Lung (tissue), 12 donors: Measurements from ENCODE around the gene PEX11A. TPM values are rescaled to one million over a fixed set of nuclear protein-coding genes. Genes with fewer than 3 reads are reported as not detected.

Source experiments
- ATAC-seq: fragments of 200-7000 bp; cut with Tn5 transposase; one replicate; pipeline ENCODE4 v1.9.1; 2020; ENCODE audit warnings: moderate number of reproducible peaks; ENCODE audit not compliant: insufficient read depth, low FRiP score
- DNase-seq, 3 donors: peaks; one replicate each; pipeline ENCODE4 v3.0.0-alpha.2; 2013 to 2017
- H3K27ac ChIP-seq, 2 donors: one replicate each; pipeline ENCODE4 v1.5.1; 2013; ENCODE audit warnings: mild to moderate bottlenecking in 2 of 2, moderate library complexity in 2 of 2, control low read depth in 1 of 2, inconsistent platforms in 1 of 2, low read depth in 1 of 2, low read length in 1 of 2
- H3K27me3 ChIP-seq, 3 donors: one replicate each; pipeline ENCODE4 v1.5.1; 2013; ENCODE audit warnings: low read length in 2 of 3; ENCODE audit not compliant: control insufficient read depth in 3 of 3, insufficient read depth in 3 of 3
- H3K36me3 ChIP-seq, 4 donors: one replicate each; pipeline ENCODE4 v1.5.1; 2013; ENCODE audit warnings: low read length in 4 of 4, mild to moderate bottlenecking in 1 of 4, moderate library complexity in 1 of 4; ENCODE audit not compliant: control insufficient read depth in 4 of 4, insufficient read depth in 4 of 4
- H3K4me1 ChIP-seq, 5 donors: one replicate each; pipeline ENCODE4 v1.5.1; 2013; ENCODE audit warnings: low read length in 5 of 5, mild to moderate bottlenecking in 2 of 5, moderate library complexity in 1 of 5; ENCODE audit not compliant: control insufficient read depth in 5 of 5, insufficient read depth in 5 of 5
- H3K4me3 ChIP-seq: one replicate; pipeline ENCODE4 v1.5.1; 2013; ENCODE audit warnings: mild to moderate bottlenecking, control low read depth, moderate library complexity
- H3K9ac ChIP-seq, 2 donors: one replicate each; pipeline ENCODE4 v1.5.1; 2013; ENCODE audit warnings: low read length in 2 of 2, control low read depth in 1 of 2; ENCODE audit not compliant: insufficient read depth in 1 of 2
- H3K9me3 ChIP-seq, 4 donors: one replicate each; pipeline ENCODE4 v1.5.1; 2013; ENCODE audit warnings: low read length in 3 of 4, mild to moderate bottlenecking in 1 of 4, moderate library complexity in 1 of 4; ENCODE audit not compliant: control insufficient read depth in 4 of 4, insufficient read depth in 3 of 4
- CTCF ChIP-seq: IDR thresholded peaks from 2 replicates; pipeline ENCODE4 v1.5.1; 2012; ENCODE audit warnings: mild to moderate bottlenecking; ENCODE audit errors: control extremely low read depth, extremely low read depth
- WGBS, 2 donors: extraction: QIAGEN DNeasy Blood & Tissue Kit; methylation state at CpG; one replicate each; pipeline ENCODE4 v1.1.7; 2013; 5-methylcytosine and 5-hydroxymethylcytosine counted together
- polyA plus RNA-seq, 2 donors: library from polyadenylated mRNA; stranded (reverse); fragments of 200-250 nt; gene quantifications; one replicate each; pipeline ENCODE4 v1.2.1, GENCODE V29; 2013
- total RNA-seq, 2 donors: library from RNA; depleted of rRNA in 1 of 2; stranded (reverse); fragments of >200 nt in 1 of 2; gene quantifications; one replicate each; pipeline ENCODE4 v1.2.1, GENCODE V29; 2014 to 2021
- donor health status: control.
- donor health status: control.
- donor health status: Bipolar disorder and iron deficiency.
- donor health status: healthy.
- donor health status: DM: yes; HTN: yes; CAD: no.

PEX11A gene
- total and polyA plus RNA-seq, 4 donors, result 5.6 to 7.9 (median 6.1) TPM

- H3K9ac ChIP-seq, result peak overlapping the region; percentile 46 to 61
- no peak overlapping the region for H3K4me3 ChIP-seq
- H3K36me3 ChIP-seq, result no peaks in the 10 kb centered on the region
- 37 to 47% methylated on average over 11 of the region's 11 CpGs for WGBS, 2 donors
- peak overlapping the region in 1 of 2 donors; percentile 27 for H3K27ac ChIP-seq
- peaks cover 0 to 25% (median 5%) of the 10 kb centered on the region in 5 donors for H3K4me1 ChIP-seq
- H3K9me3 ChIP-seq, result peaks cover 0 to 1% (median 0%) of the 10 kb centered on the region in 4 donors
- no peaks in the 10 kb centered on the region for H3K27me3 ChIP-seq
- peak; percentile 74 to 79 (median 75) for DNase-seq
- ATAC-seq, result peak; percentile 72
- no peak for TF ChIP-seq CTCF
Observed at GRCh38 chr15:89662893-89663626, 27.5 kb downstream of the PEX11A start.

GRCh38 chr15:89660556-89660955, 30.0 kb downstream of the PEX11A start:
- DNase-seq (no peak), ATAC-seq (no peak)
- Histone ChIP-seq H3K9ac (no peak overlapping the region), H3K36me3 (no peaks in the 10 kb centered on the region), H3K27ac (no peak overlapping the region), H3K4me3 (no peak overlapping the region), H3K9me3 (peaks cover 0 to 1% (median 0%) of the 10 kb centered on the region in 4 donors), H3K27me3 (no peaks in the 10 kb centered on the region), H3K4me1 (peaks cover 0 to 22% (median 4%) of the 10 kb centered on the region in 5 donors)
- TF ChIP-seq CTCF, result no peak
- 89 to 93% methylated on average over 2 of the region's 2 CpGs for WGBS, 2 donors

- DNase-seq, result no peak
- H3K4me3 ChIP-seq, result no peak overlapping the region
- peaks cover 0 to 20% (median 4%) of the 10 kb centered on the region in 5 donors for H3K4me1 ChIP-seq
- no peaks in the 10 kb centered on the region for H3K36me3 ChIP-seq
- H3K27ac ChIP-seq, result no peak overlapping the region
- TF ChIP-seq CTCF, result no peak
- ATAC-seq, result no peak
- 86 to 92% methylated on average over 2 of the region's 2 CpGs for WGBS, 2 donors
- no peaks in the 10 kb centered on the region for H3K9me3 ChIP-seq
- no peaks in the 10 kb centered on the region for H3K27me3 ChIP-seq
- H3K9ac ChIP-seq, result no peak overlapping the region
Observed at GRCh38 chr15:89659295-89659694, 31.3 kb downstream of the PEX11A start.
